MM.1S (cell line): ENCODE measurements around the gene CEP78.

Experiments used
- DNase-seq: peaks from one replicate; pipeline ENCODE4 v3.0.0-alpha.2; 2015
- H2AFZ ChIP-seq: fragments of 300-600 bp; sonication (generic); 2 replicates; pipeline ENCODE4 v1.6.0; 2016; ENCODE audit warnings: antibody characterized with exemption, low read length
- H3F3A ChIP-seq: fragments of 300-600 bp; sonication (generic); 2 replicates; pipeline ENCODE4 v1.6.1; 2016; ENCODE audit warnings: mild to moderate bottlenecking, antibody characterized with exemption, low read length, moderate library complexity, mixed read lengths; ENCODE audit not compliant: insufficient read depth
- H3K27ac ChIP-seq: fragments of 300-600 bp; sonication (generic); 2 replicates; pipeline ENCODE4 v1.5.1; 2016; ENCODE audit warnings: mild to moderate bottlenecking, low read length
- H3K27me3 ChIP-seq: fragments of 300-600 bp; sonication (generic); replicated peaks from 2 replicates; pipeline ENCODE4 v1.6.0; 2016; ENCODE audit warnings: low read length; ENCODE audit not compliant: insufficient read depth
- H3K36me3 ChIP-seq: fragments of 300-600 bp; sonication (generic); replicated peaks from 2 replicates; pipeline ENCODE4 v1.6.1; 2016; ENCODE audit warnings: mild to moderate bottlenecking, low read length, mixed read lengths; ENCODE audit not compliant: insufficient read depth
- H3K4me1 ChIP-seq: fragments of 300-600 bp; sonication (generic); 2 replicates; pipeline ENCODE4 v1.6.1; 2016; ENCODE audit warnings: low read length, mixed read lengths
- H3K4me2 ChIP-seq: fragments of 300-600 bp; sonication (generic); 2 replicates; pipeline ENCODE4 v1.6.0; 2016; ENCODE audit warnings: low read depth, low read length
- H3K4me3 ChIP-seq: fragments of 300-600 bp; sonication (generic); 2 replicates; pipeline ENCODE4 v1.5.1; 2016; ENCODE audit warnings: low read length, mixed read lengths
- H3K79me2 ChIP-seq: fragments of 300-600 bp; sonication (generic); 2 replicates; pipeline ENCODE4 v1.6.1; 2016; ENCODE audit warnings: mixed run types, low read length, mixed read lengths
- H3K9ac ChIP-seq: fragments of 300-600 bp; sonication (generic); 2 replicates; pipeline ENCODE4 v1.6.1; 2016; ENCODE audit warnings: low read length, mixed read lengths
- H3K9me2 ChIP-seq: fragments of 300-600 bp; sonication (generic); replicated peaks from 2 replicates; pipeline ENCODE4 v1.6.1; 2016; ENCODE audit warnings: mild to moderate bottlenecking, low read length, mixed read lengths; ENCODE audit not compliant: insufficient read depth
- H3K9me3 ChIP-seq: fragments of 300-600 bp; sonication (generic); replicated peaks from 2 replicates; pipeline ENCODE4 v1.6.1; 2016; ENCODE audit warnings: mild to moderate bottlenecking, low read length, mixed read lengths; ENCODE audit not compliant: insufficient read depth
- H4K20me1 ChIP-seq: fragments of 300-600 bp; sonication (generic); 2 replicates; pipeline ENCODE4 v1.6.1; 2016; ENCODE audit warnings: mild to moderate bottlenecking, low read length, moderate library complexity, mixed read lengths; ENCODE audit not compliant: insufficient read depth
- EZH2 ChIP-seq: fragments of 300-600 bp; sonication (generic); optimal IDR thresholded peaks from 2 replicates; pipeline ENCODE3; 2017; ENCODE audit warnings: low read depth, mild to moderate bottlenecking, antibody characterized with exemption, low read length, mixed read lengths
- EZH2phosphoT487 ChIP-seq: fragments of 300-600 bp; sonication (generic); IDR thresholded peaks from 2 replicates; pipeline ENCODE4 v1.6.1; 2018; ENCODE audit warnings: antibody characterized with exemption, low read length
- TF ChIP-seq, protein P1 (sequence below): fragments of 300-600 bp; sonication (generic); IDR thresholded peaks from 2 replicates; pipeline ENCODE4 v1.5.1; 2016; ENCODE audit warnings: antibody characterized with exemption, low read length, mixed read lengths

Gene CEP78

GRCh38 chr9:78267889-78268288 is 32.0 kb downstream of the CEP78 start:
- DNase-seq, result no peak
- no peaks in the 10 kb centered on the region for H4K20me1 ChIP-seq
- H3K9me2 ChIP-seq, result no peaks in the 10 kb centered on the region
- no peaks in the 10 kb centered on the region for H3K79me2 ChIP-seq
- TF ChIP-seq EZH2, result no peak
- TF ChIP-seq EZH2phosphoT487, result no peak
- TF ChIP-seq, protein P1, sequence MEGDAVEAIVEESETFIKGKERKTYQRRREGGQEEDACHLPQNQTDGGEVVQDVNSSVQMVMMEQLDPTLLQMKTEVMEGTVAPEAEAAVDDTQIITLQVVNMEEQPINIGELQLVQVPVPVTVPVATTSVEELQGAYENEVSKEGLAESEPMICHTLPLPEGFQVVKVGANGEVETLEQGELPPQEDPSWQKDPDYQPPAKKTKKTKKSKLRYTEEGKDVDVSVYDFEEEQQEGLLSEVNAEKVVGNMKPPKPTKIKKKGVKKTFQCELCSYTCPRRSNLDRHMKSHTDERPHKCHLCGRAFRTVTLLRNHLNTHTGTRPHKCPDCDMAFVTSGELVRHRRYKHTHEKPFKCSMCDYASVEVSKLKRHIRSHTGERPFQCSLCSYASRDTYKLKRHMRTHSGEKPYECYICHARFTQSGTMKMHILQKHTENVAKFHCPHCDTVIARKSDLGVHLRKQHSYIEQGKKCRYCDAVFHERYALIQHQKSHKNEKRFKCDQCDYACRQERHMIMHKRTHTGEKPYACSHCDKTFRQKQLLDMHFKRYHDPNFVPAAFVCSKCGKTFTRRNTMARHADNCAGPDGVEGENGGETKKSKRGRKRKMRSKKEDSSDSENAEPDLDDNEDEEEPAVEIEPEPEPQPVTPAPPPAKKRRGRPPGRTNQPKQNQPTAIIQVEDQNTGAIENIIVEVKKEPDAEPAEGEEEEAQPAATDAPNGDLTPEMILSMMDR, result no peak
- H3K9ac ChIP-seq, result no peak overlapping the region
- H3K27ac ChIP-seq, result no peak overlapping the region
- no peak overlapping the region for H3K4me3 ChIP-seq
- no peaks in the 10 kb centered on the region for H3K9me3 ChIP-seq
- H2AFZ ChIP-seq, result no peak overlapping the region
- H3K4me2 ChIP-seq, result no peak overlapping the region
- peaks cover 2% of the 10 kb centered on the region; the same call in 1 of the 2 replicates for H3K36me3 ChIP-seq
- H3K4me1 ChIP-seq, result no peaks in the 10 kb centered on the region
- H3F3A ChIP-seq, result no peaks in the 10 kb centered on the region
- H3K27me3 ChIP-seq, result no peaks in the 10 kb centered on the region

DNA sequence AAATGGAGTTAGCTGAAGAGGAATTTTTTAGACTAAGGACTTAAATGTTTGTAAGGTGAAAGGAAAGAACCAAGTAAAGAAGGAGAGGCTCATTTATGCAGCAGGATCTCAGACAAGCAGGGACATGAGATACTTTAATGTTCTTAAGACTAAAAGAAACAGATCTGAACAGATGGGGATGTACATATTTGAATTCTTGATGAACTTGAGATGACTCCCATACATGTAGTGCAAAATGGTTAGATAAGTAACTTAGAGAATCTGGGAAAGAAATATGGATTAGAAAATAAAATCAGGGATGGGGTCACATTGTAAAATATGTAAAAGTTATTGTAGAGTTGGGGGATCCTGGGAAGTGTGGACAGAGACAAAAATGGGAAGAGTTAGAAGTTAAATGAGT is 33.9 kb downstream of the CEP78 start:
- Histone ChIP-seq H3K36me3 (peaks cover 2% of the 10 kb centered on the region; the same call in 1 of the 2 replicates), H3K27ac (no peak overlapping the region)
- no peak for TF ChIP-seq EZH2
- TF ChIP-seq EZH2phosphoT487, result no peak
- TF ChIP-seq, protein P1, result no peak

GRCh38 chr9:78272307-78272706 is 36.4 kb downstream of the CEP78 start:
- Histone ChIP-seq H3K27ac (no peak overlapping the region), H3K9me2 (no peaks in the 10 kb centered on the region), H3K36me3 (peaks cover 2% of the 10 kb centered on the region; the same call in 1 of the 2 replicates)

More for the DNA sequence above, 33.9 kb downstream of the CEP78 start:
- Histone ChIP-seq H3K9me3 (no peaks in the 10 kb centered on the region), H3F3A (no peaks in the 10 kb centered on the region), H3K79me2 (no peaks in the 10 kb centered on the region), H3K4me2 (no peak overlapping the region), H3K4me3 (no peak overlapping the region), H2AFZ (no peak overlapping the region), H3K27me3 (no peaks in the 10 kb centered on the region), H3K4me1 (no peaks in the 10 kb centered on the region), H3K9ac (no peak overlapping the region), H4K20me1 (no peaks in the 10 kb centered on the region), H3K9me2 (no peaks in the 10 kb centered on the region)
- DNase-seq, result no peak

More at GRCh38 chr9:78272307-78272706, 36.4 kb downstream of the CEP78 start:
- H3K9me3 ChIP-seq, result no peaks in the 10 kb centered on the region
- H2AFZ ChIP-seq, result no peak overlapping the region
- no peak overlapping the region for H3K9ac ChIP-seq
- no peaks in the 10 kb centered on the region for H3K4me1 ChIP-seq
- no peaks in the 10 kb centered on the region for H3K27me3 ChIP-seq
- no peaks in the 10 kb centered on the region for H3F3A ChIP-seq
- H3K4me2 ChIP-seq, result no peak overlapping the region
- H3K79me2 ChIP-seq, result no peaks in the 10 kb centered on the region
- H3K4me3 ChIP-seq, result no peak overlapping the region
- DNase-seq, result no peak
- no peaks in the 10 kb centered on the region for H4K20me1 ChIP-seq
- TF ChIP-seq EZH2phosphoT487 (no peak), EZH2 (no peak)
- TF ChIP-seq, protein P1, result no peak
